Adrenal gland (tissue), 12 donors: Measurements from ENCODE around the gene MYCBP2. TPM values are rescaled to one million over a fixed set of nuclear protein-coding genes. Genes with fewer than 3 reads are reported as not detected.
A peak's percentile ranks its signal among the peaks of the same experiment; 100 is the strongest.

Source experiments
- DNase-seq, 7 donors: peaks; one replicate each; pipeline ENCODE4 v3.0.0-alpha.2; 2019 to 2020
- H3K27ac ChIP-seq, 5 donors: fragments of 200-600 bp; sonication (generic) in 4 of 5; 1 replicate in 3 of 5; 2 replicates in 2 of 5; pipeline versions ENCODE4 v1.5.1 to v1.8.0; 2016 to 2020; ENCODE audit warnings: mild to moderate bottlenecking in 1 of 5
- H3K27me3 ChIP-seq: fragments of 200-600 bp; 2 replicates; pipeline ENCODE4 v1.8.0; 2021
- H3K36me3 ChIP-seq, 2 donors: fragments of 200-600 bp; replicated peaks in 1 of 2; 1 replicate in 1 of 2; 2 replicates in 1 of 2; pipeline versions ENCODE4 v1.5.1 to v1.8.0; 2018 to 2022
- H3K4me1 ChIP-seq, 2 donors: fragments of 200-600 bp; replicated peaks in 1 of 2; 1 replicate in 1 of 2; 2 replicates in 1 of 2; pipeline versions ENCODE4 v1.5.1 to v1.8.0; 2018 to 2021
- H3K4me3 ChIP-seq, 4 donors: fragments of 200-600 bp; sonication (generic) in 3 of 4; one replicate each; pipeline ENCODE4 v1.5.1; 2016 to 2018
- H3K9me3 ChIP-seq, 3 donors: fragments of 200-600 bp; sonication (generic) in 1 of 3; replicated peaks in 1 of 3; 1 replicate in 2 of 3; 2 replicates in 1 of 3; pipeline versions ENCODE4 v1.5.1 to v1.8.0; 2016 to 2021
- CTCF ChIP-seq, 6 experiments: fragments of 450-650 bp in 4 of 6; fragments of 200-600 bp in 2 of 6; sonication (generic) in 1 of 6; IDR thresholded peaks; 1 replicate in 5 of 6; 2 replicates in 1 of 6; pipeline versions ENCODE4 v1.5.1 to v1.8.0; 2016 to 2021; ENCODE audit warnings: antibody characterized with exemption in 6 of 6, mild to moderate bottlenecking in 2 of 6, moderate library complexity in 1 of 6
- POLR2A ChIP-seq, 2 donors: fragments of 450-650 bp; IDR thresholded peaks; one replicate each; pipeline ENCODE4 v1.6.1; 2017; ENCODE audit warnings: antibody characterized with exemption in 2 of 2, mild to moderate bottlenecking in 2 of 2, moderate library complexity in 1 of 2
- WGBS, 4 donors: extraction: QIAGEN DNeasy Blood & Tissue Kit in 2 of 4; methylation state at CpG; one replicate each; pipeline versions ENCODE4 v1.1.5 to v1.1.7; 2013 to 2017; 5-methylcytosine and 5-hydroxymethylcytosine counted together
- intact Hi-C, 2 donors: fragments of 100-400 bp; cut with DNase I; formaldehyde crosslinking; loops; one replicate each; pipeline versions ENCODE4 v1.14.1 to v1.15.0; 2022 to 2023
- polyA plus RNA-seq, 3 donors: library from polyadenylated mRNA; stranded (reverse); fragments of 200-250 nt in 2 of 3; fragments of 350-450 nt in 1 of 3; fragmentation: Illumina TruSeq in 1 of 3; extraction: RNeasy Lipid Tissue Mini Kit (QIAGEN cat#74804) in 1 of 3; gene quantifications; one replicate each; pipeline ENCODE4 v1.2.3, GENCODE V29; 2013 to 2014
- total RNA-seq, 9 donors: library from RNA; depleted of rRNA in 4 of 9; stranded (reverse); fragments of >200 nt in 4 of 9; fragments of 120-200 nt in 1 of 9; fragmentation: NEBNext Ultra II Directional in 1 of 9; extraction: Animal tissue kit (Norgen Biotek cat#: 25700) in 1 of 9; gene quantifications; one replicate each; pipeline versions ENCODE4 v1.1.0 to v1.2.4, GENCODE V29; 2013 to 2023
- donor health status: healthy with polysubstance abuse.
- donor health status: Bipolar disorder and iron deficiency.
- donor health status: DM: yes; HTN: yes; CAD: no.
- donor health status: DM: no; HTN: no; CAD: no.
- donor health status: DM: no; HTN: no; CAD: no.
- donor health status: DM: yes; HTN: yes; CAD: no.

MYCBP2 gene
- total and polyA plus RNA-seq, 12 donors = 28.7 to 126 (median 68.8) TPM

- peaks cover 4 to 27% of the 10 kb centered on the region in 2 donors for H3K4me1 ChIP-seq
- no peaks in the 10 kb centered on the region for H3K9me3 ChIP-seq
- TF ChIP-seq POLR2A (IDR thresholded peaks at IDR 0.05) (peak; percentile 73 to 75), CTCF (IDR thresholded peaks at IDR 0.05) (peak in 1 of 6 experiments; percentile 9)
- intact Hi-C loops = loop anchor here in 1 of 2 donors (5.0 kb wide), 1 partner anchor 148 kb away; no protein-coding TSS in a partner anchor
- WGBS, 4 donors = 0 to 1% (median 0%) methylated on average over 32 to 46 of the region's 46 CpGs
- peak; percentile 85 to 95 (median 88) for DNase-seq
- H3K36me3 ChIP-seq = no peaks in the 10 kb centered on the region
- H3K27ac ChIP-seq = peak overlapping the region; percentile 63 to 88 (median 77)
- no peaks in the 10 kb centered on the region for H3K27me3 ChIP-seq
- peak overlapping the region; percentile 12 to 77 (median 43) for H3K4me3 ChIP-seq
These were observed 2.4 kb upstream of the MYCBP2 start for GRCh38 chr13:77329133-77329910.

GRCh38 chr13:77328819-77329132 is 1.9 kb upstream of the MYCBP2 start:
- peak overlapping the region in 3 of 4 donors; percentile 12 to 77 (median 52) for H3K4me3 ChIP-seq
- no peak for TF ChIP-seq CTCF (IDR thresholded peaks at IDR 0.05)
- no peak for TF ChIP-seq POLR2A (IDR thresholded peaks at IDR 0.05)
- H3K36me3 ChIP-seq = no peaks in the 10 kb centered on the region
- intact Hi-C loops = loop anchor here in 1 of 2 donors (5.0 kb wide), 1 partner anchor 149 kb away; no protein-coding TSS in a partner anchor
- 3 to 8% (median 4%) methylated on average over 2 to 4 of the region's 4 CpGs for WGBS, 4 donors
- no peak for DNase-seq
- peaks cover 4 to 33% of the 10 kb centered on the region in 2 donors for H3K4me1 ChIP-seq
- H3K9me3 ChIP-seq = no peaks in the 10 kb centered on the region
- H3K27me3 ChIP-seq = no peaks in the 10 kb centered on the region
- peak overlapping the region in 4 of 5 donors; percentile 73 to 88 (median 79) for H3K27ac ChIP-seq

- TF ChIP-seq POLR2A (IDR thresholded peaks at IDR 0.05) = no peak
- TF ChIP-seq CTCF (IDR thresholded peaks at IDR 0.05) = no peak
- Histone ChIP-seq H3K4me3 (peak overlapping the region; percentile 34 to 85 (median 56)), H3K9me3 (no peaks in the 10 kb centered on the region), H3K27ac (peak overlapping the region in 3 of 5 donors; percentile 20 to 95 (median 72)), H3K36me3 (no peaks in the 10 kb centered on the region), H3K27me3 (no peaks in the 10 kb centered on the region), H3K4me1 (peaks cover 4 to 60% of the 10 kb centered on the region in 2 donors)
- WGBS, 4 donors = 5 to 8% (median 6%) methylated on average over 11 of the region's 11 CpGs
- DNase-seq = no peak
- intact Hi-C loops = loop anchor here in 1 of 2 donors (5.0 kb wide), 1 partner anchor 152 kb away; no protein-coding TSS in a partner anchor
These were observed 1.4 kb downstream of the MYCBP2 start for GRCh38 chr13:77325371-77325980.

- Histone ChIP-seq H3K9me3 (no peaks in the 10 kb centered on the region), H3K36me3 (no peaks in the 10 kb centered on the region), H3K27me3 (no peaks in the 10 kb centered on the region), H3K4me1 (peaks cover 3 to 65% of the 10 kb centered on the region in 2 donors), H3K4me3 (no peak overlapping the region), H3K27ac (no peak overlapping the region)
- 49 to 71% (median 52%) methylated on average over 1 of the region's 1 CpG for WGBS, 4 donors
- TF ChIP-seq CTCF (IDR thresholded peaks at IDR 0.05) = no peak
- no peak for TF ChIP-seq POLR2A (IDR thresholded peaks at IDR 0.05)
- DNase-seq = no peak
- intact Hi-C loops = no loop called here
These were observed 3.0 kb downstream of the MYCBP2 start for GRCh38 chr13:77323858-77324257.
